Heart left ventricle (tissue), 16 donors: ENCODE measurements around the gene CPNE7. TPM values are rescaled to one million over a fixed set of nuclear protein-coding genes. Genes with fewer than 3 reads are reported as not detected.
"Not testable (repeated sequence)": the region's sequence is repeated elsewhere in the genome, so short reads cannot be mapped to it uniquely, and the experiment has no call there.

Source experiments
- ATAC-seq, 4 donors: fragments of 200-7000 bp; cut with Tn5 transposase; one replicate each; pipeline ENCODE4 v1.9.1; 2020 to 2022; ENCODE audit warnings: moderate library complexity in 4 of 4, mild to moderate bottlenecking in 3 of 4, moderate number of reproducible peaks in 1 of 4
- DNase-seq, 5 donors: peaks; one replicate each; pipeline ENCODE4 v3.0.0-alpha.2; 2020
- H3K27ac ChIP-seq, 12 donors: fragments of 200-600 bp; sonication (generic) in 4 of 12; one replicate each; pipeline versions ENCODE4 v1.5.0 to v1.8.0; 2016 to 2022; ENCODE audit warnings: mild to moderate bottlenecking in 2 of 12
- H3K27me3 ChIP-seq, 9 donors: fragments of 200-600 bp; sonication (generic) in 2 of 9; one replicate each; pipeline versions ENCODE4 v1.5.1 to v1.8.0; 2016 to 2022; ENCODE audit warnings: mild to moderate bottlenecking in 3 of 9
- H3K36me3 ChIP-seq, 9 donors: fragments of 200-600 bp; sonication (generic) in 2 of 9; one replicate each; pipeline versions ENCODE4 v1.5.0 to v1.8.0; 2018 to 2022; ENCODE audit warnings: mild to moderate bottlenecking in 2 of 9
- H3K4me1 ChIP-seq, 12 donors: fragments of 200-600 bp; sonication (generic) in 4 of 12; one replicate each; pipeline versions ENCODE4 v1.5.0 to v1.8.0; 2016 to 2022; ENCODE audit warnings: mild to moderate bottlenecking in 3 of 12
- H3K4me3 ChIP-seq, 12 donors: fragments of 200-600 bp; sonication (generic) in 4 of 12; one replicate each; pipeline versions ENCODE4 v1.5.0 to v1.8.0; 2017 to 2022; ENCODE audit warnings: mild to moderate bottlenecking in 9 of 12, moderate library complexity in 4 of 12
- H3K9me3 ChIP-seq, 12 donors: fragments of 200-600 bp; sonication (generic) in 4 of 12; one replicate each; pipeline versions ENCODE4 v1.5.0 to v1.8.0; 2016 to 2022; ENCODE audit warnings: mild to moderate bottlenecking in 1 of 12
- CTCF ChIP-seq, 12 donors: fragments of 200-600 bp; sonication (generic) in 4 of 12; IDR thresholded peaks; one replicate each; pipeline versions ENCODE4 v1.5.0 to v1.8.0; 2018 to 2022; ENCODE audit warnings: antibody characterized with exemption in 12 of 12, mild to moderate bottlenecking in 5 of 12
- POLR2A ChIP-seq, 2 donors: fragments of 450-650 bp; IDR thresholded peaks; one replicate each; pipeline ENCODE4 v1.6.1; 2017; ENCODE audit warnings: antibody characterized with exemption in 2 of 2, mild to moderate bottlenecking in 2 of 2, moderate library complexity in 2 of 2
- WGBS, 4 donors: extraction: QIAGEN DNeasy Blood & Tissue Kit in 2 of 4; methylation state at CpG; one replicate each; pipeline versions ENCODE4 v1.1.5 to v1.1.7; 2013 to 2018; 5-methylcytosine and 5-hydroxymethylcytosine counted together
- intact Hi-C, 10 donors: fragments of 100-400 bp; cut with DNase I; formaldehyde crosslinking; loops; one replicate each; pipeline versions ENCODE4 v1.11.1 to v1.14.2; 2022
- polyA plus RNA-seq, 2 donors: library from polyadenylated mRNA; stranded (reverse); fragments of 200-250 nt; gene quantifications; one replicate each; pipeline ENCODE4 v1.2.3, GENCODE V29; 2013
- total RNA-seq, 9 donors: library from RNA; depleted of rRNA in 2 of 9; stranded (reverse); fragments of >200 nt in 2 of 9; fragmentation: NEBNext Ultra II Directional in 3 of 9; extraction: Animal tissue kit (Norgen Biotek cat#: 25700) in 3 of 9; gene quantifications; one replicate each; pipeline versions ENCODE4 v1.1.0 to v1.2.4, GENCODE V29; 2016 to 2023
- donor health status: ischemic (EF 13 %, LVEDD 7.1; RV severe dilation, severe dysfunction).
- donor health status: healthy with polysubstance abuse.
- donor health status: DM: no; HTN: yes; CAD: no.
- donor health status: DM: no; HTN: no; CAD: no.
- donor health status: ischemic (EF 25% LVEDD 6.9; RV normal size, moderate dysfunction).
- donor health status: ischemic (EF 25% LVEDD 5.7; RV mildly dilated, moderate dysfunction).
- donor health status: healthy.
- donor health status: DM: yes; HTN: yes; CAD: no.
- donor health status: ischemic (EF 35%, LVEDD 5.7; RV mildly dilated, moderate dysfunction).
- donor health status: nonischemic (EF 11% LVEDD 7.7; RV severe dilation, severe dysfunction).
- donor health status: DM: yes; HTN: yes; CAD: no.
- donor health status: PGD.
- donor health status: ischemic (EF 29% LVEDD 5.4; RV normal size, mild dysfunction).
- donor health status: nonischemic (EF 23%, LVEDD 6.1; RV moderate dilation, normal function).

Gene CPNE7
- total and polyA plus RNA-seq, 11 donors = 0.20 to 0.50 TPM; not detected in 9

GRCh38 chr16:89567656-89568594 is 7.6 kb upstream of the CPNE7 start:
- WGBS, 4 donors = 73 to 83% (median 75%) methylated on average over 29 to 30 of the region's 30 CpGs
- H3K4me3 ChIP-seq = no peak overlapping the region
- TF ChIP-seq POLR2A (IDR thresholded peaks at IDR 0.05) (no peak), CTCF (IDR thresholded peaks at IDR 0.05) (no peak)
- no peak overlapping the region for H3K27ac ChIP-seq
- H3K36me3 ChIP-seq = peaks cover 6 to 22% (median 19%) of the 10 kb centered on the region in 9 donors
- ATAC-seq = no peak
- H3K4me1 ChIP-seq = peaks cover 0 to 35% (median 16%) of the 10 kb centered on the region in 12 donors
- H3K27me3 ChIP-seq = peaks cover 4 to 31% (median 13%) of the 10 kb centered on the region in 9 donors
- no peaks in the 10 kb centered on the region for H3K9me3 ChIP-seq
- intact Hi-C loops = loop anchor here in 3 of 10 donors (5.0 to 10.0 kb wide), 3 partner anchors 74 to 323 kb away; no protein-coding TSS in a partner anchor
- no peak for DNase-seq

DNA sequence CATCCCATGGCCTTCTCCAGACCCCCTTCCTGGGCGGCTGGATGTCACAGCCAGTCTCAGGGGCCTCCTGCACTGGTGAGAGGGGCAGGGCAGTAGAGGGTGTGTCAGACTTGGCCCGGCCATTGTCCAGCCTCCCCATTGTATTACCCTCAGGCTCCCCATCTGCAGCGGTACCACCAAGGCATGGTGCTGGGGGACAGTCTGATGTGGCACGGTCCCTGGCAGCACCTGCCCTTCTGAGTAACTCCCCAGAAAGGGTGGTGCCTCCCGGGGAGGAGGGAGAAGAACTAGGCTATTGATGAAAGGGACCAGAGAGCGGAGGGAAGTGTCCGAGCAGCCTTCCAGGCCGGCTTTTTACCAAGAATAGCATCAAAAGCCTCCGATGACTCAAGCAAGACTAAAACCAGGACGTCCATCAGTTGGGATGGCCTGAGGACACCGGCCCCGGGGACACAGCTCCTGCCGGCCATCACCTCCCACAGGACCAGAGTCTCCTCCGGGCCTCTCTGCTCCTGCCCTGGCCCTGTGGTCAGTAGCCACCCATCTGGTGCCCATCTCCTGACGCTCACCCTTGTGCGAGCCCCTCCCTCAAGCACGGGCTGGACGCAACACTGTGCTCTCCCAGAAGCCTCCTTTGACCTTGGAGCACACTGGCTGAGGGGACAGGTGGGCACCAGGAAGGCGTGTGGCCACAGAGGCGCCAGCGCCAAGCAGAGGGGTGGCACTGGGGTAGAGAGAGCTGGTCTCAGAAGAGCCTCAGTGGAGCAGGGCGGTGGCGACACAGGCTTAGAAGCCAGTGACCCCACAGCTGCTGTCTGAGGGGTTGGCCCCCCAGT is 5.8 kb upstream of the CPNE7 start:
- H3K36me3 ChIP-seq = peaks cover 0 to 4% (median 2%) of the 10 kb centered on the region in 9 donors
- peaks cover 0 to 28% (median 19%) of the 10 kb centered on the region in 12 donors for H3K4me1 ChIP-seq
- H3K4me3 ChIP-seq = no peak overlapping the region
- H3K27ac ChIP-seq = no peak overlapping the region
- WGBS, 4 donors = 58 to 62% (median 61%) methylated on average over 21 to 23 of the region's 23 CpGs
- DNase-seq (no peak), ATAC-seq (no peak)
- no peak for TF ChIP-seq CTCF (IDR thresholded peaks at IDR 0.05)
- no peak for TF ChIP-seq POLR2A (IDR thresholded peaks at IDR 0.05)
- peaks cover 10 to 49% (median 25%) of the 10 kb centered on the region in 9 donors for H3K27me3 ChIP-seq
- no peaks in the 10 kb centered on the region for H3K9me3 ChIP-seq
- intact Hi-C loops = loop anchor here in 6 of 10 donors (5.0 to 10.0 kb wide), 4 partner anchors 73 to 325 kb away; no protein-coding TSS in a partner anchor

- intact Hi-C loops = loop anchor here in 3 of 10 donors (5.0 to 10.0 kb wide), 2 partner anchors 72 to 74 kb away; no protein-coding TSS in a partner anchor
- 84 to 89% (median 86%) methylated on average over 28 to 30 of the region's 30 CpGs for WGBS, 4 donors
These were observed 5.1 kb upstream of the CPNE7 start for GRCh38 chr16:89570342-89570923.

DNA sequence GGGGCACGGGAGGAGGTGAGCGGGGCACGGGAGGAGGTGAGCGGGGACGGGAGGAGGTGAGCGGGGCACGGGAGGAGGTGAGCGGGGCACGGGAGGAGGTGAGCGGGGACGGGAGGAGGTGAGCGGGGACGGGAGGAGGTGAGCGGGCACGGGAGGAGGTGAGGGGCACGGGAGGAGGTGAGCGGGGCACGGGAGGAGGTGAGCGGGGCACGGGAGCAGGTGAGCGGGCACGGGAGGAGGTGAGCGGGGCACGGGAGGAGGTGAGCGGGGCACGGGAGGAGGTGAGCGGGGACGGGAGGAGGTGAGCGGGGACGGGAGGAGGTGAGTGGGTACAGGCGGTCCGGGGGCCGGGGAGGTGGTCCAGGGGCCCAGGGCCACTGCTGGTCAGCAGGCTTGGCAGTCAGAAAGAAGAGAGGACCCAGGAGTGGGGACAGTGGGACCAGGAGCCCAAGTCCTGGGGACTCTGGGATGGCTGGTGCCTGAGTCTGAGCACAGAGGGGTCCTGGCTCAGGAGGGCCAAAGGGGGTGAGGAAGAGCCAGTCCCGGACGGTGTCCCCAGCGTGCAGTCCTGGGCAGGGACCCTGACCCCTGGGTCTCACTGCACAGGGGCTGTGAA is 4.5 kb upstream of the CPNE7 start:
- 84 to 91% (median 87%) methylated on average over 25 to 36 of the region's 36 CpGs for WGBS, 4 donors
- Histone ChIP-seq H3K27me3 (peaks cover 20 to 61% (median 34%) of the 10 kb centered on the region in 9 donors), H3K4me1 (peaks cover 4 to 25% (median 17%) of the 10 kb centered on the region in 12 donors)
- not testable (repeated sequence) for H3K4me3 ChIP-seq, H3K9me3 ChIP-seq, ATAC-seq, DNase-seq, H3K36me3 ChIP-seq, H3K27ac ChIP-seq
- intact Hi-C loops = loop anchor here in 3 of 10 donors (5.0 to 10.0 kb wide), 2 partner anchors 71 to 74 kb away; no protein-coding TSS in a partner anchor

More at GRCh38 chr16:89570342-89570923, 5.1 kb upstream of the CPNE7 start:
- H3K9me3 ChIP-seq = no peaks in the 10 kb centered on the region
- H3K27me3 ChIP-seq = peaks cover 17 to 56% (median 31%) of the 10 kb centered on the region in 9 donors
- H3K27ac ChIP-seq = no peak overlapping the region
- DNase-seq = no peak
- TF ChIP-seq CTCF (IDR thresholded peaks at IDR 0.05) = no peak
- no peak for TF ChIP-seq POLR2A (IDR thresholded peaks at IDR 0.05)
- H3K36me3 ChIP-seq = no peaks in the 10 kb centered on the region
- peaks cover 4 to 28% (median 21%) of the 10 kb centered on the region in 12 donors for H3K4me1 ChIP-seq
- no peak overlapping the region for H3K4me3 ChIP-seq
- ATAC-seq = no peak
